HG02981 (cell line): Measurements from ENCODE around the gene SNX30.

Experiments used
- ATAC-seq: cut with Tn5 transposase; IDR thresholded peaks from one replicate; pipeline ENCODE4 v1.9.1; 2021; ENCODE audit warnings: mild to moderate bottlenecking, moderate library complexity; ENCODE audit not compliant: unreplicated experiment

SNX30 gene

GRCh38 chr9:112853882-112854585 is 103.5 kb downstream of the SNX30 start:
- no peak for ATAC-seq

- ATAC-seq: no peak
Measured at GRCh38 chr9:112854657-112855056, 104.1 kb downstream of the SNX30 start.

DNA sequence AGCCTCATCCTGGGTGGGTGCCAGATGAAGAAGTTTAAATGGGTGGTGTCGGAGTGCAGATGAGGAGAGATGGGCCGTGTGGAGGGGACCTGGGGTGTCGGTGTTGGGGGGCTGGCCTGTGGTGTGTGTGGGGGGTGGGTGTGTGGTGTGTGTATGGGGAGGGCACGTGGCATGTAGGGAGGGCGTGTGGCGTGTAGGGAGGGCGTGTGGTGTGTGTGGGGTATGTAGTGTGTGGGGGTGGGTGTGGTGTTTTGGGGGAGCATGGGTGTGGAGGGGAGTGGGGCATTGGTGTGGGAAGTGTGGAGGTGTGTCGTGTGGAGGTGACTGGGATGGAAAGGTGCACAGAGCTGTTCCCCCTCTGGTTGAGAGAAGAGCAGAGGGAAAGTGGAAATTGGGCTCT is 105.6 kb downstream of the SNX30 start:
- ATAC-seq: no peak

- no peak for ATAC-seq
Measured at GRCh38 chr9:112856843-112857242, 106.3 kb downstream of the SNX30 start.

GRCh38 chr9:112858005-112858404 is 107.4 kb downstream of the SNX30 start:
- no peak for ATAC-seq

GRCh38 chr9:112858625-112859147 is 108.1 kb downstream of the SNX30 start:
- ATAC-seq: peak; percentile 60

DNA sequence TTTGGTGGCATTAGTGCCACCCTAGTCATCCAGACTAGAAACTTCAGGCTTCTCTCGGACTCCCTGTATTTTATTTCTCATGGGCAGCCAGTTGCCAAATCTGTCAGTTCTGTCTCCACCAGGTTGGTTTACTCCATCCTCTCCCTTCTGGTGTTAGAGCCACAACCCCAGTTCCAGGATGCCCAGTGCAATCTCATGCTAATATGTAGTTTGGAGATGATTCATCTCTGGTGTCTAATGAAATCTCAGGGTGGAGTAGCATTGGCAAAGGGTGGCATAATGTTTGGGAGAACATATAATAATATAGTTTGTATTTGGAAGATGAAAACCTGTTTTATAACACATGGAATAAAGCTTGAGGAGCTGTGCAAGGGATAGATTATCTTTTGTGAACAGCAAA is 109.9 kb downstream of the SNX30 start:
- no peak for ATAC-seq

DNA sequence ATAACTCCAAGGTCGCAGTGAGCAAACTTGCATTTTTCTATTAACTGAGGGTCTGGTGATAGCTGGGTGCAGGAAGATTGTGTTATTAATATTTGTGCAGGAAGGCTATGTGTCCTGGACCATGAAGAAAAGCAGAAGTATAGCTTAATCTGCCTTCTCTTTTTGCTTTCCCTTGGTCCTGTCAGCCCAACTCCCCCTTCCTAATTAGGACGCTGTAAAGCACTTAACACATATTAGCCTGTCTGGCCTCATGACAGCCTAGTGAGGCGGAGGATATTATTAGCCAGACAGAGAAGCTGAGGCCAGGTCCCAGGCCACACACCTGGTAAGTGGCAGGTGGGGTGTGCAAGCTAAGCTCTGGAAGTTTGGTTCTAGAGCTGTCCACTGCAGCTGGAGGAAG is 110.6 kb downstream of the SNX30 start:
- ATAC-seq: no peak

GRCh38 chr9:112861638-112862555 is 111.3 kb downstream of the SNX30 start:
- no peak for ATAC-seq

DNA sequence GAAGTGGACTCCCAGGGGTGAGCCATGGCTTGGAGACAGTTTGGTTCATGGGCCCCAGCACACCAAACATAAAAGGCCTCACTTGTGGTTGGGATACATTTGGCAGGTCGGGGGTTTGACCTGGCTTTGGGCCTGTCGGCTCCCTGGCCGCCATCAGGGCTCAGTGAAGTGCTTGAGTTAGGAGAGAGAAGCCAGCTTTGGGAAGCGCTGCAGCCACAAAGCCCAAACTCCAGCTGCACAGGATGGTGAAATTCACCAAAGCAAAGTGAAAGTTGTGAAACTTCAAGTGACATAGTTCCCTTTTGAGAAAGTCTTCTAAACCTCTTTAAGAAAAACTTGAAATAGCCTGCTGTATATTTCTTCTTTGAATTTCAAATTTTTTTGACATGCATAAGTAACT is 112.7 kb downstream of the SNX30 start:
- ATAC-seq: no peak

- no peak for ATAC-seq
Measured at GRCh38 chr9:112863746-112864145, 113.2 kb downstream of the SNX30 start.

DNA sequence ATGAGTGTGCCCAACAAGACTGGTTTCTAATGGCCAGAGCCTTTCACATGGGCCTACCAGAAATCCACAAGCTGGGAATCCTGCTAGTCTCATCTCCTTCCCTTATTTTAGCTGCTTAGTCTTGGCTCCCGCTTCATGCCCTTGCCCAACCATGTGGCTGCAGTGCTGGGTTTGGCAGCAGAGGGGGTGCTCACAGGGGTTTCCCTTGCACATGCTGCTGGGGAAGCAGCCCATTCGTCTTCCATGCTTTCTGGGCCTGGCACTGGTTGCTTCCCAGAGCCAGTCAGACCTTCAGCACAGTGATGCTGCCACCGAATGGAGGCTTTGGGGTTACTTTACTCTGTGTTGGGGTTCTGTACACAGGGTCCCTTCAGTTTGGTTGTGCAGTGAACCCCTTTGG is 113.8 kb downstream of the SNX30 start:
- ATAC-seq: no peak

DNA sequence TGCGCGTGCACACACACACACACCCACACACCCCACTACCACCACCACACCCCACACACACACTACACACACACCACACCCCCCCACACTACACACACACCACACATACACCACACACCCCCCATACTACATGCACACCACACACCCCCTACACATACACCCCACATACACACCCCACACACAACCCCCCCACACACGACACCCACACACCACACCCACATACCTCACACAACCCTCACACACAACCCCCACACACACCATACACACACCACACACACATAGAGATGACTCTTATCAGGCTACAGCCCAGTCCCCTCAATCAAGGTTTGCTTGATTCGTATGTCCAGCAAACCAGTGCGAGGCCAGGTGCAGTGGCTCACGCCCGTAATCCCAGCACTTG is 114.4 kb downstream of the SNX30 start:
- ATAC-seq: no peak

- ATAC-seq: no peak
Measured at GRCh38 chr9:112866662-112867274, 116.2 kb downstream of the SNX30 start.

- no peak for ATAC-seq
Measured at GRCh38 chr9:112867275-112867991, 116.9 kb downstream of the SNX30 start.

DNA sequence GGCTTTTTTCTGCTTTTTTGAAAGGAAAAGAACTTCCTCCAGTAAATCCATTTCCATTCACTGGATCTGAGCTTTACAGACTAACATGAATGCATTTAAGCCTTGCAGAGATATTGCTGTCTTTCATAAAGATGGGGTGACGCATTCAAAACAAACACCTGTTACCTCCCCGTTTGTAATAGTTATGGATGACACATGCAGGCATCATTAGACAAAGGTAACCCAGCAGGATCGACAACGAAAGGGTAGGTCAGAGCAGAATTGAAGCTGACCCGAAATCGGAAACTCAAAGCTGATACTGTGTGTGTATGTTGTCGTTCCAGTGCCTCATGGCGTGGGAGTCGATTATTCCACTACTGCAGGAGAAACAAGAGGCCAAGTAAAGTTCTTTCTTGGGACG is 117.9 kb downstream of the SNX30 start:
- no peak for ATAC-seq

- no peak for ATAC-seq
Measured at GRCh38 chr9:112869041-112869529, 118.5 kb downstream of the SNX30 start.

DNA sequence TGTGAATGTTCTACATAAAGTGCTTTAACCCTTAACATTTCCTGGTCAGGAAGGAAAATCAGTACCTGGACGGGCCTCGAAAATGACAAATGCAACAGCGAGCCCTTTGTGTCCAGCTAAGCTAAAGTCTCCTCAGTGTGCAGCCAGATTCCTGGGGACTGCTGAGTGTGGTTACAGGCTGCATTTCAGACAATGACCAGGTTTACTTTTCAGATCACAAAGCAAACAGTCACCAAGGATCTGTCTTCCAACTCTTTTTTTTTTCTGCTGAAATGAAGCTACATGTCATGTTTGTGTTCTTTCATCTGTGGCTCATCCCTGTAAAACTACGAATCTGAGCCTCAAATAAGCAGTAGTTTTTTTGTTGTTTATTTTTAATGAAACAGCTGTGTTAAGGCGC is 119.4 kb downstream of the SNX30 start:
- no peak for ATAC-seq

DNA sequence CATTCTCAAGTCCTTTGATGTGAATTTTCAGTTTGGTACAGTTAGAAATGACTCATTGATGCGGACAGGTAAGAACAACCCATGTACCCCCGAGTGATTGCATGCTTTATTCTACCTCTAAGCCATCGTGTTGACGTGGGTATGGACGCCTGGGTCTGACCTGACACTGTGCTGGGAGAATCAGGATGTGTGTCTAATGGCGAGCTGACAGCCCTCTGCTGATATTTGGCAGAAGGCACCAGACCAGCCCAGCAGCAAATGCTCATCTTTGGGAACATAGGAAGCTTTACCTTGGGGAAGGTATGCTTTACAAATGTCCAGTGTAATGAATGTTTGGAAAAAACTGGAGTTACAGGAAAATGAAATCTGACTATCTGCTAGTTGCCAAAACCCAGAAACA is 120.0 kb downstream of the SNX30 start:
- ATAC-seq: no peak

DNA sequence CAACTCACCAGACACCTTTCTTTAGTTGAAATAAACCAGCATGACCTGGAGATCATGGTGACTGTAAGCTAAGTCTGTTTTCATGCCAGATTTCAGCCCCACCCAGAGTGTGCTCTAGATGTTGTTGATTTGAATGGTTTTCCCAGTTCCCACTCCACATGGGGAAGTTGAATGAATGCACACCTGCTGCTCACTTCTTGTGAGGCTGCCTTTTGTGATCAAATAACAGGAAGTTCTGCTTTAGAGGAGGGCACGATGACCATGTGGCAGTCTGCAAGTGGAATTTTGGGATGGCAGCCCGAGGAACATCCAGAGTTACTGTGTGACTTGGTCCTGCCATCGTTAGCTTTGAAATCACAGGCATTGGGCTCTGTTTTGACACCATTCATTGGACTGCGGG is 121.5 kb downstream of the SNX30 start:
- no peak for ATAC-seq
